Panc1 (cell line): Measurements from ENCODE around the gene ENTPD2. TPM values are rescaled to one million over a fixed set of nuclear protein-coding genes. Genes with fewer than 3 reads are reported as not detected.
A peak's percentile ranks its signal among the peaks of the same experiment; 100 is the strongest.

Source experiments
- ATAC-seq: fragments of 200-7000 bp; cut with Tn5 transposase; 2 replicates; pipeline ENCODE4 v1.9.1; 2020; ENCODE audit warnings: mild to moderate bottlenecking, moderate library complexity
- BruUV-seq: library from RNA; stranded (reverse); fragments of 400-500 nt; replicated peaks from 2 replicates; lab custom pipeline; 2021; lab: Mats Ljungman, UMichigan
- CTCF ChIA-PET: fragments of 300-600 bp; sonication (Branson Sonifier 250); formaldehyde crosslinking; loops from one replicate; lab custom pipeline; 2022; ENCODE audit warnings: antibody characterized with exemption; lab: Charles Lee
- POLR2A ChIA-PET: fragments of 300-600 bp; sonication (Branson Sonifier 250); formaldehyde crosslinking; loops from one replicate; lab custom pipeline; 2022; ENCODE audit warnings: antibody characterized with exemption; lab: Charles Lee
- DNase-seq: peaks from one replicate; pipeline ENCODE4 v3.0.0-alpha.2; 2010; ENCODE audit warnings: low read depth, low spot score
- H3K27ac ChIP-seq: 2 replicates; pipeline ENCODE4 v1.5.1; 2011; ENCODE audit warnings: mild to moderate bottlenecking, low read length, inconsistent platforms
- H3K27me3 ChIP-seq: fragments of 200-500 bp; sonication (Bioruptor generic); 2 replicates; pipeline ENCODE4 v1.6.0; 2014; ENCODE audit warnings: low read length, inconsistent platforms; ENCODE audit not compliant: control insufficient read depth, insufficient read depth
- H3K36me3 ChIP-seq: fragments of 200-500 bp; sonication (Bioruptor generic); 2 replicates; pipeline ENCODE4 v1.5.1; 2014; ENCODE audit warnings: inconsistent platforms, mild to moderate bottlenecking, low read length, moderate library complexity; ENCODE audit not compliant: control insufficient read depth, insufficient read depth
- H3K4me1 ChIP-seq: 2 replicates; pipeline ENCODE4 v1.5.1; 2011; ENCODE audit warnings: inconsistent platforms, mild to moderate bottlenecking, low read length, moderate library complexity; ENCODE audit not compliant: control insufficient read depth, insufficient read depth
- H3K4me3 ChIP-seq, 2 experiments: 2 replicates each; pipeline ENCODE4 v1.5.1; 2011 to 2012; ENCODE audit warnings: low read depth in 2 of 2, low read length in 2 of 2, mild to moderate bottlenecking in 2 of 2, inconsistent platforms in 1 of 2, moderate library complexity in 1 of 2
- H3K9me3 ChIP-seq: fragments of 200-500 bp; sonication (Bioruptor generic); 2 replicates; pipeline ENCODE4 v1.5.1; 2014; ENCODE audit warnings: low read depth, mild to moderate bottlenecking, inconsistent platforms, low read length, moderate library complexity; ENCODE audit not compliant: control insufficient read depth, insufficient read depth
- CTCF ChIP-seq: fragments of 450-650 bp; IDR thresholded peaks from 2 replicates; pipeline ENCODE4 v1.5.1; 2017; ENCODE audit warnings: mild to moderate bottlenecking
- POLR2AphosphoS5 ChIP-seq: IDR thresholded peaks from 2 replicates; pipeline ENCODE4 v1.6.1; 2012; ENCODE audit warnings: mild to moderate bottlenecking, low read depth, low read length, moderate library complexity
- REST ChIP-seq, 2 experiments: IDR thresholded peaks; 2 replicates each; pipeline ENCODE4 v1.6.1; 2011 to 2012; ENCODE audit warnings: low read depth in 2 of 2, control low read depth in 1 of 2, low read length in 1 of 2, mild to moderate bottlenecking in 1 of 2, moderate library complexity in 1 of 2; ENCODE audit not compliant: insufficient read depth in 1 of 2
- SIN3A ChIP-seq: IDR thresholded peaks from 2 replicates; pipeline ENCODE4 v1.6.1; 2012; ENCODE audit warnings: low read depth, mild to moderate bottlenecking, low read length, moderate library complexity, borderline replicate concordance; ENCODE audit not compliant: insufficient read depth
- TCF7L2 ChIP-seq: IDR thresholded peaks from 2 replicates; pipeline ENCODE4 v1.6.1; 2011; ENCODE audit warnings: mild to moderate bottlenecking, low read depth, low read length, inconsistent platforms
- in situ Hi-C: cut with HindIII; loops from 2 replicates; pipeline ENCODE4 v1.10.0; 2016; ENCODE audit warnings: low sequenced_read_pairs, low pct_unique_long_range_greater_than_20kb
- intact Hi-C: fragments of 100-400 bp; cut with micrococcal nuclease; formaldehyde crosslinking; loops from one replicate; pipeline ENCODE4 v1.10.0; 2022; ENCODE audit not compliant: unreplicated experiment
- total RNA-seq: library from RNA; stranded (reverse); gene quantifications from one replicate; pipeline ENCODE4 v1.2.1, GENCODE V29; 2021; ENCODE audit not compliant: unreplicated experiment

Gene ENTPD2
- total RNA-seq, 1 experiment from 2014 or later: 2.8 TPM

- DNase-seq: no peak
- ChIA-PET CTCF (no interaction called here), POLR2A (no interaction called here)
- TF ChIP-seq CTCF: no peak
- TF ChIP-seq TCF7L2: no peak
- no peak for TF ChIP-seq REST (IDR thresholded peaks at IDR 0.05; ENCODE audit: insufficient read depth in 1 of 2, low read depth in 2 of 2, low read length in 1 of 2)
- no peak for TF ChIP-seq POLR2AphosphoS5
- no peak for TF ChIP-seq SIN3A
- H3K4me3 ChIP-seq: no peak overlapping the region
- no peaks in the 10 kb centered on the region for H3K27me3 ChIP-seq
- no peaks in the 10 kb centered on the region; the same call in 1 of the 2 replicates for H3K36me3 ChIP-seq
- intact Hi-C loops (no loop called here), in situ Hi-C loops (no loop called here)
- ATAC-seq: no peak
- H3K27ac ChIP-seq: no peak overlapping the region
- H3K9me3 ChIP-seq: no peaks in the 10 kb centered on the region
- no TSS peak for BruUV-seq
- peaks cover 18% of the 10 kb centered on the region for H3K4me1 ChIP-seq
These were observed 25.5 kb upstream of the ENTPD2 start for GRCh38 chr9:137079401-137079787.

GRCh38 chr9:137078701-137079400 is 25.0 kb upstream of the ENTPD2 start:
- POLR2A ChIA-PET: no interaction called here

More at GRCh38 chr9:137078701-137079400, 25.0 kb upstream of the ENTPD2 start:
- H3K4me3 ChIP-seq: peak overlapping the region; percentile 54 to 57
- ATAC-seq (no peak), DNase-seq (no peak)
- no peaks in the 10 kb centered on the region for H3K27me3 ChIP-seq
- CTCF ChIA-PET: no interaction called here
- no peaks in the 10 kb centered on the region for H3K9me3 ChIP-seq
- peaks cover 14% of the 10 kb centered on the region for H3K4me1 ChIP-seq
- intact Hi-C loops: no loop called here
- in situ Hi-C loops: no loop called here
- no peak for TF ChIP-seq CTCF
- TF ChIP-seq SIN3A: no peak
- no peak for TF ChIP-seq POLR2AphosphoS5
- TF ChIP-seq TCF7L2: no peak
- no peak for TF ChIP-seq REST (IDR thresholded peaks at IDR 0.05; ENCODE audit: insufficient read depth in 1 of 2, low read depth in 2 of 2, low read length in 1 of 2)
- H3K27ac ChIP-seq: no peak overlapping the region; the same call in 1 of the 2 replicates
- BruUV-seq: no TSS peak
- H3K36me3 ChIP-seq: no peaks in the 10 kb centered on the region; the same call in 1 of the 2 replicates
